ENCODE measurements around the gene LEPROT.
A peak's percentile ranks its signal among the peaks of the same experiment; 100 is the strongest.
"Not testable (repeated sequence)": the region's sequence is repeated elsewhere in the genome, so short reads cannot be mapped to it uniquely, and the experiment has no call there.

LEPROT gene

DNA sequence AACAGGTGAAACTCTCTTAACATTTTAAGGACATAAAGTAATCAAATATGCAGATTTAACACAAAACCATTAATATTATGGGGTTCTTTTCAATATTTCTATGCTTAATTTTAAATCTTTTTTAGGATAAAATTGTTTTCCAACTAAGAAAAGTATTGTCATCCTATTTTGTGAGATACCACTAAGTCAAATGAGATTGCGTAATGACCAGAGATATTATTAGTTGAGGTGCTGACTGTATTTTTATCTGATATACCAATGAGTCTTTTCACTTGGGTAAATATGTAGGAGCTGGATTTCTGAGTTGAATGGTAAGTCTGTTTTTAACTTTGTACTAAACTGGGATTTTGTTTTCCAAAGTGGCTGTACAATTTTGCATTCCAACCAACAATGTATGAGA lies 25.4 kb downstream of the LEPROT start:
- no peak for TF ChIP-seq CTCF (conservative IDR thresholded peaks at IDR 0.05)

DNA sequence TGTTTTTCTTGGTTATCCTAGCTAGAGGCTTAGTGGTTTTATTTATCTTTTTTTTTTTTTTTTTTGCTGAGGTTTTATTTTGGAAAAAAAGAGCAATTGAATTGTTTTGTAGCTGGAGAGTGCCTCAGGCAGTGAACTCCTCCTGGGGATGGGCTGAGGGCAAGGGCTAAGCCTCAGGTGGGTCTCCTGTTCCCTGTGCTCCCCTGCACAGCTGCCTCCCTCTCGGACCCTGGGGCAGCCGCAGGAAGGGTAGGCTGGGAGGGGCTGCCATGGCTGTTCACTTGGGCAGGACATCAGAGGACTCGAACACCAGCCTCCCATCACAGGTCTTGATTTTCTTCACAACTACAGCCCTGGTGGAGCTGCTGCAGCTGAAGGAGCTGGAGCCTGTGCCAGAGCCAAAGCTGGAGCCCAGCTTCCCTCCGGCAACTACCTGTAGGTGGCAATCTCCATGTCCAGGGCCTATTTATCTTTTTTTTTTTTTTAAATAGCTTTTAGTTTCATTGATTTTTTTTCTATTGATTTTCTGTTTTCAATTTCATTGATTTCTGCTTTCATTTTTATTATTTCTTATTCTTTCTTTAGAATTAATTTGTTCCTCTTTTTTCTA lies 28.9 kb downstream of the LEPROT start:
- H3K27ac ChIP-seq, result no peak overlapping the region
- TF ChIP-seq CTCF (conservative IDR thresholded peaks at IDR 0.05), result peak; percentile 74

More for the DNA sequence above, 25.4 kb downstream of the LEPROT start:
- H3K27ac ChIP-seq, result no peak overlapping the region

DNA sequence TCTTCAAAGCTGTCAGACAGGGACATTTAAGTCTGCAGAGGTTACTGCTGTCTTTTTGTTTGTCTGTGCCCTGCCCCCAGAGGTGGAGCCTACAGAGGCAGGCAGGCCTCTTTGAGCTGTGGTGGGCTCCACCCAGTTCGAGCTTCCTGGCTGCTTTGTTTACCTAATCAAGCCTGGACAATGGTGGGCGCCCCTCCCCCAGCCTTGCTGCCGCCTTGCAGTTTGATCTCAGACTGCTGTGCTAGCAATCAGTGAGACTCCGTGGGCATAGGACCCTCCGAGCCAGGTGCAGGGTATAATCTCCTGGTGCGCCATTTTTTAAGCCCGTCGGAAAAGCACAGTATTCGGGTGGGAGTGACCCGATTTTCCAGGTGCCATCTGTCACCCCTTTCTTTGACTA lies 35.2 kb downstream of the LEPROT start:
- not testable (repeated sequence) for H3K27ac ChIP-seq

- H3K27ac ChIP-seq, result no peak overlapping the region
- TF ChIP-seq CTCF (conservative IDR thresholded peaks at IDR 0.05), result no peak
Measured at GRCh38 chr1:65456481-65456880, 36.0 kb downstream of the LEPROT start.

- no peak for TF ChIP-seq CTCF (conservative IDR thresholded peaks at IDR 0.05)
- H3K27ac ChIP-seq, result no peak overlapping the region
Measured at GRCh38 chr1:65457868-65458267, 37.4 kb downstream of the LEPROT start.

GRCh38 chr1:65458730-65459396 lies 38.4 kb downstream of the LEPROT start:
- no peak overlapping the region for H3K27ac ChIP-seq
- TF ChIP-seq CTCF (conservative IDR thresholded peaks at IDR 0.05), result no peak

DNA sequence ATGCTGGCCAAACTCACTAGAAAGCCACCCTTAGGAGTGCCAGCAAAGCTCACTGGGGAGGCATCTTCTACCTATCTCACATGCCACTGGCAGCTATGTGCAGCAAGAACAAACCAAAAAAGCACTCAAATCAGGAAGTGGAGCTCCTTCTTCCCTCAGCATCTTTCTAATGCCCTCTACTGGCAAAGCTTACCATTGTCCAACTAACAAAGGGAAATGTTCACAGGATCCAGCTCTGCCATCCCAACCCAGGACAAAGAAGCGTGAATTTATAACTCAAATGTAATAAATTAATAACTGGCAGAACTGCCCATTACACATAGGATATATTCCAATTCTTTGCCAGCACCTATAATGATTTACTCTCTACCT lies 38.9 kb downstream of the LEPROT start:
- no peak overlapping the region for H3K27ac ChIP-seq
- peak; percentile 63 for TF ChIP-seq CTCF (conservative IDR thresholded peaks at IDR 0.05)

- H3K27ac ChIP-seq, result not testable (repeated sequence)
Measured at GRCh38 chr1:65465837-65466236, 45.4 kb downstream of the LEPROT start.

Data from VCaP (cell line).